ENCODE data around the gene PARVG.

- TF ChIP-seq, protein P1, sequence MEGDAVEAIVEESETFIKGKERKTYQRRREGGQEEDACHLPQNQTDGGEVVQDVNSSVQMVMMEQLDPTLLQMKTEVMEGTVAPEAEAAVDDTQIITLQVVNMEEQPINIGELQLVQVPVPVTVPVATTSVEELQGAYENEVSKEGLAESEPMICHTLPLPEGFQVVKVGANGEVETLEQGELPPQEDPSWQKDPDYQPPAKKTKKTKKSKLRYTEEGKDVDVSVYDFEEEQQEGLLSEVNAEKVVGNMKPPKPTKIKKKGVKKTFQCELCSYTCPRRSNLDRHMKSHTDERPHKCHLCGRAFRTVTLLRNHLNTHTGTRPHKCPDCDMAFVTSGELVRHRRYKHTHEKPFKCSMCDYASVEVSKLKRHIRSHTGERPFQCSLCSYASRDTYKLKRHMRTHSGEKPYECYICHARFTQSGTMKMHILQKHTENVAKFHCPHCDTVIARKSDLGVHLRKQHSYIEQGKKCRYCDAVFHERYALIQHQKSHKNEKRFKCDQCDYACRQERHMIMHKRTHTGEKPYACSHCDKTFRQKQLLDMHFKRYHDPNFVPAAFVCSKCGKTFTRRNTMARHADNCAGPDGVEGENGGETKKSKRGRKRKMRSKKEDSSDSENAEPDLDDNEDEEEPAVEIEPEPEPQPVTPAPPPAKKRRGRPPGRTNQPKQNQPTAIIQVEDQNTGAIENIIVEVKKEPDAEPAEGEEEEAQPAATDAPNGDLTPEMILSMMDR (IDR thresholded peaks at IDR 0.05 in 4 of 5, conservative IDR thresholded peaks at IDR 0.05 in 1 of 5): no peak
- no peak for TF ChIP-seq POLR2A (IDR thresholded peaks at IDR 0.05)
Measured at GRCh38 chr22:44136112-44136511, 44.6 kb upstream of the PARVG start.

Data from gastrocnemius medialis (tissue), 4 donors.